ENCODE results near the gene MRS2.

The MRS2 gene

GRCh38 chr6:24432611-24433010, 29.9 kb downstream of the MRS2 start:
- DNase-seq = no peak

DNA sequence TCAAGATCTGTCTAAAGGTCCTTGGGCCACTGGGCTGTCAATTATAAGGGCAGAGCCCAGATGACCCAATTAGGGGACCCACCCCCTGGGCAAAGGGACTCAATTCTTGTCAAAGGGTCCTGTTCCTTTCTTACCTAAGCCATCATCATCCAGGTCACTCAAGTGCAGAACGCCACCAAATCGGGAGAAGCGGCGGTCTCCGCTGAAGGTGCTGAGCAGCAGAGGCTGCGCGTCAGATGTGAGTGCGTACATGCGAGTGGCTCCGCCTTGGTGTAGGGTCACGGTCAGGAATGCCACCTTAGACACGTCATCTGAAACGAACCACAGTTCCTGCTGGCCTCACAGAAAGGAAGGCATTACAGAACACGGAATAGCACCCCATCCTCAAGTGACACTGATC, 34.2 kb downstream of the MRS2 start:
- no peak for DNase-seq

DNA sequence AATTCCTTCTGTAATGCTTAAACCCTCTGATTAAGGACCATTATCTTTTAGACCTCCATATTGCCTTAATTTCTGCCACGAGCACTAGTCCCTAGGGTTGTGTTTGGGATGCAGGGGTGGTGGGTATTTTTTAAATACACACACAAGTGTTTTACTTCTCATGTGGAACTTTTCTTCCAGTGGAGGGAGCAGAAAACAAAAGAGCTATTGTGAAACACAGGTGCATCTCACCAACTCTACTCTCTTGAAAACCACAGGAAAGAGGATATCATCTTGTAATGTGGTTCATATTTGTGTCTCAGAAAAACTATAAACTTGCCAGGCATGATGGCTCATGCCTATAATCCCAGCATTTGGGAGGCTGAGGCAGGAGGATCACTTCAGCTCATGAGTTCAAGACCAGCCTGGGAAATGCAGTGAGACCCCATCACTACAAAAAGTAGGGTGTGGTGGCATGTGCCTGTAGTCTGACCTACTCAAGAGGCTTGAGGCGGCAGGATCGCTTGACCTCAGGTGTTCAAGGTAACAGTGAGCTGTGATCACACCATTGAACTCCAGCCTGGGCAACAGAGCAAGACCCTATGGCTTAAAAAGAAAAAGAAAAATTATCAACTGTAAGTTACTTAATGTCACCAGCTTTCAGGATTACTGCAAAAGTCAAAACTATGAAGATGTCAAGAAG, 37.3 kb downstream of the MRS2 start:
- DNase-seq = no peak

- no peak for DNase-seq
These were observed 38.3 kb downstream of the MRS2 start for GRCh38 chr6:24440897-24441598.

- no peak for DNase-seq
These were observed 38.8 kb downstream of the MRS2 start for GRCh38 chr6:24441599-24441904.

GRCh38 chr6:24444588-24444987, 41.9 kb downstream of the MRS2 start:
- DNase-seq = no peak

- no peak for DNase-seq
These were observed 43.0 kb downstream of the MRS2 start for GRCh38 chr6:24445704-24446103.

DNA sequence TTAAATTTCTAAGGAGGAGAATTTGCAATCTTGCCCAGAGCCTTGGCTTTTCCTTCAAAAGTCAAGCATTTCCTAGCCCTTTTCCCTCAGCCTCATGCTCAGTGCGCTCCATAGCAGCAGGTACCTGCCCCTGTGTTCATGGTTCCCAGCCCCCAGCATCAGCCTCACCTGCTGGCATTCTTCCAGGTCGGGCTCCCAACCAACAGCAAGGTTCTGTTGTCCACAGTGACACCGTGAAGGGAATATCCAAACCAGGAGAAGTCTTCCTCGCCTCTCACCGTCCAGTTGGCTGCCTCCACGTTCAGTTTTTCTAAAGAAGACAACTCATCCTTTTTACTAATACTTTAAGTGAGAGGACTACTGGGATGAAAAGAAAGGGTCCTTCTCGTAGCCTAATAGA, 43.9 kb downstream of the MRS2 start:
- no peak for DNase-seq

- peak; percentile 21 for DNase-seq
These were observed 45.7 kb downstream of the MRS2 start for GRCh38 chr6:24448396-24448795.

GRCh38 chr6:24448828-24449525, 46.2 kb downstream of the MRS2 start:
- DNase-seq = no peak

GRCh38 chr6:24451581-24452388, 49.0 kb downstream of the MRS2 start:
- no peak for DNase-seq

DNA sequence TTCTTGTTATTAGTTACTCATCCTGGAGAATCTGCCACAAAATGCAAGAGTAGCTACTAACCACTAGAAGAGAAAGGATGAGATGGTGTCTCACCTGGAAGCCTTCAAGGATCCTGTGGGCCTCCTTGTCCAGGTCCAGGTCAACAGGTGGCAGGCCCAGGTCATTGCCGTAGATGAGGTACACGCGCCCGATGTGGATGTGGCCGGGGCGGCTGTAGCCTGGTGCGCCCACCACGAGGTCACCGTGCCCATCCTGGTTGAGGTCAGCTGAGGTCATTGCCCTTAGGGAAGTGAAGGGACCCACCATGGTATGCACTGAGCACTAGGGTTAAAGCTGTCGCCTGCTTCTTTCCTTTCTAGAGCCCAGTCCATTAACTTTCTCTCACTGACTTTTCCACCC, 51.2 kb downstream of the MRS2 start:
- DNase-seq = no peak

- no peak for DNase-seq
These were observed 51.7 kb downstream of the MRS2 start for GRCh38 chr6:24454452-24454851.

DNA sequence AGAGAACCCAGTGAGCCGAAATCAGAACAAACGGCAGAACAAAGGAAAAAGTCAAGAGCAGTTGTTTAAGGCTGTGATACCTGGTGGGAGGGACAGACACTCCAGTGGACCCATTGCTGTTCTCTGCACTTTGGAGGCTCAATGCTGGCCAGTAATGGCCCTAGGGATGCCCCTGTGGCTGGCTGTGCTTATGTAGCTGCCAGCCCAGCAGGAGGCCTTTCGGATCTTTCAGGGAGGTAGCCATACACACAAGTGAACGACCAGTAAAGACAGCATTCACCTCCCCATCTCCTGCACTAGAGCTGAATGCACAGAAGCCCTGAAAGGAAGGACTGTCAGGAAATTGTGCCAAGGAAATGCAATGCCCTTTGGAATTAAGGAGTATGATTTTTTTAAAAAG, 52.3 kb downstream of the MRS2 start:
- DNase-seq = no peak

DNA sequence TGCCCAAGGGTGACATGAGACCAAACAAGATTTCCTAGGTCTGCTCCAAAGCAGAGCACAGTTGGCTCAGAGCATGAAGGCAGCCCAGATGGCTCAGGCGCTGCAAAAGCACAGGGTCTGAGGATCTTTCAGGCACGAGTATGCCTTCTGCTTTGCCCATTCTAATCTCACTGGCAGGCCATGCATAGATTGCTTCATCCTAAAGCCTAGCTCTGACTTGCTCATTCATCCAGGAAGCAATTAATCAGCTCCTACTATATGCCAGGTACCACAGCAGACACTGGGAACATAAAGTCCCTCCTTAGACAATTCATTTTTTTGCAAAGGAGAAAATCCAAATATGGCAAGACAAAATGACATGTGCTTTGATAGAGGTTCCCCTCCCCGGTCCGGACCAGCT, 55.4 kb downstream of the MRS2 start:
- DNase-seq = no peak

GRCh38 chr6:24458941-24459340, 56.2 kb downstream of the MRS2 start:
- no peak for DNase-seq

DNA sequence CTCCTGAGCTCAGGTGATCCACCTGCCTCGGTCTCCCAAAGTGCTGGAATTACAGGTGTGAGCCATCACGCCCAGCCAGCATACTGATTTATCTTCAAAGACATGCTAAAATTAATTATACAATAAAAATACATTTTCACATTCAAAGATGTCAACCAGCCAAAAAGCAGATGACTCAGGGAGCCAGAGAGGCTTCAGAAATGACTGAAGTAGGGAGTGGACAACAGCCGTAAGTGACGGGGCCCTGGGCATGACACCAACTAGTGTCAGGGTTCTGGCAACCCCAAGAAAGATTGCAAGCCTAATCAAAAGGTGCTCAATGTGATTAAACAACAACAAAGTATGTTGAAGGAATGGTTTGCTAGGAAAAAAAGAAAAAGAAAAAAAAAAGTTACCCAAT, 58.2 kb downstream of the MRS2 start:
- DNase-seq = no peak

- DNase-seq = no peak
These were observed 61.7 kb downstream of the MRS2 start for GRCh38 chr6:24464253-24465038.

DNA sequence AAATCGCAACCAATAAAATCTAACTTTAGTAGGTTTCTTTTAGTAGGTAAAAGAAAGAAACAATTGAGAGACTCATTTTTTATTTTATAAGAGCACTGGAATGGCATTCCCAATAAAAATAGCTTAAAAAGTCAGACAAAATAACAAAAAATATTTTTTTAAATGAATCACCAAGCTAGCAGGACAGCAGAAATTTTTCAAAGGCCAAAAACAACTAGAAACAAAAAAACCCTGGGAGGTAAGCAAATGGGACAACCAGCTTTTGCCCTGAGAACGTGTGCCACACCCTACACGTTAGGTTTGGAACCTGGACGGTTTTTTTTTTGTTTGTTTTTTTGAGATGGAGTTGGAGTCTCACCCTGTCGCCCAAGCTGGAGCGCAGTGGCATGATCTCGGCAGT, 67.1 kb downstream of the MRS2 start:
- no peak for DNase-seq

DNA sequence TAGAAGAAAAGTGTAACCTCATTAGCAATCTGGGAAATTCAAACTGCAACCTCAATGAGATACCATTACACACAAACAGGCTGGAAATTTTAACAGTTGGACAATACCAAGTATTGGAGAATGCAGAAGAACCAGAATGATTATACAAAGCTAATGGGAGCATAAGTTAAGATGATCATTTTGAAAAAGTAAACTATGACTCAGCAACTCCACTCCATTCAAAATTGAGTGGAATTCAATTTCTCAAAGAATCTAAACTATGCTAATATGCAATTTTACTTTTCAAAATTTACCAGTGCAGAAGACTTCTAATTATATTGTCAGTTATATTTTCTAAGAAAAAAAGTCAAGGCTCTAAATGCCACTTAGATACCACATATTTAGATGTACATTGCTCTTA, 69.4 kb downstream of the MRS2 start:
- DNase-seq = no peak

Measured in inflammatory macrophage treated with lipopolysaccharide for 4 hours (primary cell).